ENCODE data around the gene VWC2. TPM values are rescaled to one million over a fixed set of nuclear protein-coding genes. Genes with fewer than 3 reads are reported as not detected.

VWC2 gene
- total and polyA plus RNA-seq, 4 donors: 0.02 to 0.09 TPM; not detected in 2

- peaks cover 23 to 40% (median 39%) of the 10 kb centered on the region in 3 donors for H3K27me3 ChIP-seq (ENCODE audit: control insufficient read depth in 3 of 3, insufficient read depth in 3 of 3, low read length in 2 of 3)
- no peaks in the 10 kb centered on the region for H3K36me3 ChIP-seq (ENCODE audit: control insufficient read depth in 4 of 4, insufficient read depth in 4 of 4, low read length in 4 of 4)
- H3K4me3 ChIP-seq: no peak overlapping the region
- no peak for TF ChIP-seq CTCF (IDR thresholded peaks at IDR 0.05; ENCODE audit: control extremely low read depth, extremely low read depth)
- H3K9me3 ChIP-seq (ENCODE audit: control insufficient read depth in 4 of 4, insufficient read depth in 3 of 4, low read length in 3 of 4): peaks cover 0 to 9% (median 0%) of the 10 kb centered on the region in 4 donors
- no peak for ATAC-seq (ENCODE audit: insufficient read depth, low FRiP score)
- no peak for DNase-seq
- peaks cover 0 to 28% (median 11%) of the 10 kb centered on the region in 5 donors for H3K4me1 ChIP-seq (ENCODE audit: control insufficient read depth in 5 of 5, insufficient read depth in 5 of 5, low read length in 5 of 5)
- H3K9ac ChIP-seq (ENCODE audit: insufficient read depth in 1 of 2, low read length in 2 of 2): no peak overlapping the region
- peak overlapping the region in 1 of 2 donors; percentile 41 for H3K27ac ChIP-seq (ENCODE audit: low read depth in 1 of 2, low read length in 1 of 2)
- WGBS, 2 donors: 15 to 20% methylated on average over 2 of the region's 2 CpGs
Measured at GRCh38 chr7:49776994-49777393, 3.6 kb downstream of the VWC2 start.

GRCh38 chr7:49778731-49779270, 5.4 kb downstream of the VWC2 start:
- H3K4me3 ChIP-seq: no peak overlapping the region
- TF ChIP-seq CTCF (IDR thresholded peaks at IDR 0.05; ENCODE audit: control extremely low read depth, extremely low read depth): no peak
- H3K9me3 ChIP-seq (ENCODE audit: control insufficient read depth in 4 of 4, insufficient read depth in 3 of 4, low read length in 3 of 4): peaks cover 0 to 6% (median 0%) of the 10 kb centered on the region in 4 donors
- H3K36me3 ChIP-seq (ENCODE audit: control insufficient read depth in 4 of 4, insufficient read depth in 4 of 4, low read length in 4 of 4): no peaks in the 10 kb centered on the region
- peaks cover 0 to 19% (median 15%) of the 10 kb centered on the region in 5 donors for H3K4me1 ChIP-seq (ENCODE audit: control insufficient read depth in 5 of 5, insufficient read depth in 5 of 5, low read length in 5 of 5)
- ATAC-seq (ENCODE audit: insufficient read depth, low FRiP score) (no peak), DNase-seq (peak in 1 of 3 donors; percentile 23)
- H3K27me3 ChIP-seq (ENCODE audit: control insufficient read depth in 3 of 3, insufficient read depth in 3 of 3, low read length in 2 of 3): peaks cover 21 to 28% (median 27%) of the 10 kb centered on the region in 3 donors
- 59 to 60% methylated on average over 3 of the region's 3 CpGs for WGBS, 2 donors
- H3K27ac ChIP-seq (ENCODE audit: low read depth in 1 of 2, low read length in 1 of 2): peak overlapping the region in 1 of 2 donors; percentile 66
- no peak overlapping the region for H3K9ac ChIP-seq (ENCODE audit: insufficient read depth in 1 of 2, low read length in 2 of 2)

GRCh38 chr7:49780953-49781352, 7.5 kb downstream of the VWC2 start:
- 96 to 98% methylated on average over 1 of the region's 1 CpG for WGBS, 2 donors
- no peak for TF ChIP-seq CTCF (IDR thresholded peaks at IDR 0.05; ENCODE audit: control extremely low read depth, extremely low read depth)
- Histone ChIP-seq H3K36me3 (ENCODE audit: control insufficient read depth in 4 of 4, insufficient read depth in 4 of 4, low read length in 4 of 4) (no peaks in the 10 kb centered on the region), H3K4me1 (ENCODE audit: control insufficient read depth in 5 of 5, insufficient read depth in 5 of 5, low read length in 5 of 5) (peaks cover 0 to 19% (median 0%) of the 10 kb centered on the region in 5 donors), H3K4me3 (no peak overlapping the region), H3K27me3 (ENCODE audit: control insufficient read depth in 3 of 3, insufficient read depth in 3 of 3, low read length in 2 of 3) (peaks cover 4 to 22% (median 16%) of the 10 kb centered on the region in 3 donors), H3K9ac (ENCODE audit: insufficient read depth in 1 of 2, low read length in 2 of 2) (no peak overlapping the region), H3K9me3 (ENCODE audit: control insufficient read depth in 4 of 4, insufficient read depth in 3 of 4, low read length in 3 of 4) (no peaks in the 10 kb centered on the region), H3K27ac (ENCODE audit: low read depth in 1 of 2, low read length in 1 of 2) (no peak overlapping the region)
- ATAC-seq (ENCODE audit: insufficient read depth, low FRiP score) (no peak), DNase-seq (no peak)

GRCh38 chr7:49781996-49782395, 8.6 kb downstream of the VWC2 start:
- TF ChIP-seq CTCF (IDR thresholded peaks at IDR 0.05; ENCODE audit: control extremely low read depth, extremely low read depth): no peak
- 93 to 95% methylated on average over 1 of the region's 1 CpG for WGBS, 2 donors
- H3K9me3 ChIP-seq (ENCODE audit: control insufficient read depth in 4 of 4, insufficient read depth in 3 of 4, low read length in 3 of 4): no peaks in the 10 kb centered on the region
- DNase-seq: no peak
- no peaks in the 10 kb centered on the region for H3K36me3 ChIP-seq (ENCODE audit: control insufficient read depth in 4 of 4, insufficient read depth in 4 of 4, low read length in 4 of 4)
- H3K27me3 ChIP-seq (ENCODE audit: control insufficient read depth in 3 of 3, insufficient read depth in 3 of 3, low read length in 2 of 3): peaks cover 2 to 12% (median 6%) of the 10 kb centered on the region in 3 donors
- no peak overlapping the region for H3K9ac ChIP-seq (ENCODE audit: insufficient read depth in 1 of 2, low read length in 2 of 2)
- H3K4me3 ChIP-seq: no peak overlapping the region
- no peak for ATAC-seq (ENCODE audit: insufficient read depth, low FRiP score)
- peak overlapping the region in 1 of 2 donors; percentile 70 for H3K27ac ChIP-seq (ENCODE audit: low read depth in 1 of 2, low read length in 1 of 2)
- H3K4me1 ChIP-seq (ENCODE audit: control insufficient read depth in 5 of 5, insufficient read depth in 5 of 5, low read length in 5 of 5): peaks cover 0 to 17% (median 0%) of the 10 kb centered on the region in 5 donors

Measured in lung (tissue), 12 donors.